OCI-LY1 (cell line): ENCODE measurements around the gene WLS.

ENCODE experiments used
- H2AFZ ChIP-seq: fragments of 200-600 bp; sonication (generic), shearing (Covaris generic); 2 replicates; pipeline ENCODE4 v1.6.0; 2014; ENCODE audit warnings: antibody characterized with exemption, mild to moderate bottlenecking, low read length
- H3F3A ChIP-seq: fragments of 200-600 bp; sonication (generic), shearing (Covaris generic); 2 replicates; pipeline ENCODE4 v1.6.0; 2014; ENCODE audit warnings: mild to moderate bottlenecking, antibody characterized with exemption, low read length, moderate library complexity; ENCODE audit not compliant: insufficient read depth
- H3K27ac ChIP-seq: fragments of 200-600 bp; sonication (generic); 2 replicates; pipeline ENCODE4 v1.5.1; 2014; ENCODE audit warnings: low read length, mixed run types, mild to moderate bottlenecking, low read depth; ENCODE audit not compliant: poor library complexity, severe bottlenecking
- H3K27me3 ChIP-seq: fragments of 200-600 bp; sonication (generic); 2 replicates; pipeline ENCODE4 v1.6.0; 2014; ENCODE audit warnings: antibody characterized with exemption, mild to moderate bottlenecking, low read length, moderate library complexity; ENCODE audit not compliant: insufficient read depth
- H3K36me3 ChIP-seq: fragments of 200-600 bp; sonication (generic); 2 replicates; pipeline ENCODE4 v1.6.1; 2014; ENCODE audit warnings: mild to moderate bottlenecking, antibody characterized with exemption, low read length, moderate library complexity, mixed read lengths; ENCODE audit not compliant: insufficient read depth
- H3K4me1 ChIP-seq: fragments of 200-600 bp; sonication (generic); 2 replicates; pipeline ENCODE4 v1.5.1; 2014; ENCODE audit warnings: mild to moderate bottlenecking, low read length, moderate library complexity; ENCODE audit not compliant: insufficient read depth, severe bottlenecking
- H3K4me2 ChIP-seq: fragments of 200-600 bp; sonication (generic), shearing (Covaris generic); 2 replicates; pipeline ENCODE4 v1.6.1; 2014; ENCODE audit warnings: low read length
- H3K4me3 ChIP-seq: fragments of 200-600 bp; sonication (generic); 2 replicates; pipeline ENCODE4 v1.5.1; 2014; ENCODE audit warnings: low read length, low read depth, mild to moderate bottlenecking, mixed read lengths; ENCODE audit not compliant: poor library complexity, severe bottlenecking
- H3K79me2 ChIP-seq: fragments of 200-600 bp; shearing (Covaris generic); 2 replicates; pipeline ENCODE4 v1.6.1; 2016; ENCODE audit warnings: mixed run types, low read length, mixed read lengths; ENCODE audit not compliant: insufficient read depth
- H3K9ac ChIP-seq: fragments of 200-600 bp; sonication (generic), shearing (Covaris generic); 2 replicates; pipeline ENCODE4 v1.6.1; 2014; ENCODE audit warnings: mild to moderate bottlenecking, low read length, mixed read lengths
- H3K9me2 ChIP-seq: fragments of 200-600 bp; sonication (generic), shearing (Covaris generic); 2 replicates; pipeline ENCODE4 v1.6.1; 2014; ENCODE audit warnings: low read depth, mild to moderate bottlenecking, low read length, mixed read lengths
- H3K9me3 ChIP-seq: fragments of 200-600 bp; shearing (Covaris generic); 2 replicates; pipeline ENCODE4 v1.6.1; 2014; ENCODE audit warnings: low read length, mixed read lengths
- H4K20me1 ChIP-seq: fragments of 200-600 bp; sonication (generic), shearing (Covaris generic); 2 replicates; pipeline ENCODE4 v1.6.0; 2016; ENCODE audit warnings: mild to moderate bottlenecking, low read length; ENCODE audit not compliant: insufficient read depth
- EZH2 ChIP-seq: fragments of 200-600 bp; sonication (generic), shearing (Covaris generic); IDR thresholded peaks from 2 replicates; pipeline ENCODE4 v1.8.0; 2017; ENCODE audit warnings: borderline replicate concordance, mixed run types, mild to moderate bottlenecking, antibody characterized with exemption, low read length, moderate library complexity, mixed read lengths
- TF ChIP-seq, protein P1 (sequence below): fragments of 200-600 bp; sonication (generic), shearing (Covaris generic); IDR thresholded peaks from 2 replicates; pipeline ENCODE4 v1.5.1; 2017; ENCODE audit warnings: mild to moderate bottlenecking, antibody characterized with exemption, low read length, moderate library complexity, mixed read lengths

WLS gene

DNA sequence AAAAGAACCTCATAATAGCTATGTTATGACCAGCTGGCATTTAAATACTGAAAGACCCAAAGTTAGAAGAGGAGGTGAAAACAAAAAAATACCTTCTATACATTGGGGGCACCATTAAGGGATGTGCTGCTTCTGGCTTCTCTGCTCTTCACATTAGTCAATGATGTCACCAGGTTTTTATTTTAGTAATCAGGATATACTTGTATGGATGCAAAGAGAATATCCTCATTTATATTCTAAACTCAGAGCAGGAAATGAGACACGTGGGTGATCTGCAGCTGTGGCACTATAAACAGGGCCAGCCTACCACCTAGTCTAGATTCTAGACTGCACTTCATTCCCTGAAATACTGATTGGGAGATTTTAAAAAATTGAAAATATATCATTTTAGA, 51.2 kb downstream of the WLS start:
- Histone ChIP-seq H3K4me3 (no peak overlapping the region), H3F3A (no peaks in the 10 kb centered on the region), H3K79me2 (no peaks in the 10 kb centered on the region), H3K27ac (no peak overlapping the region), H3K27me3 (no peaks in the 10 kb centered on the region), H3K9me2 (no peaks in the 10 kb centered on the region), H3K36me3 (no peaks in the 10 kb centered on the region), H3K4me1 (no peaks in the 10 kb centered on the region), H2AFZ (no peak overlapping the region), H4K20me1 (no peaks in the 10 kb centered on the region), H3K9me3 (no peaks in the 10 kb centered on the region), H3K9ac (no peak overlapping the region), H3K4me2 (no peak overlapping the region)
- no peak for TF ChIP-seq EZH2
- TF ChIP-seq, protein P1, sequence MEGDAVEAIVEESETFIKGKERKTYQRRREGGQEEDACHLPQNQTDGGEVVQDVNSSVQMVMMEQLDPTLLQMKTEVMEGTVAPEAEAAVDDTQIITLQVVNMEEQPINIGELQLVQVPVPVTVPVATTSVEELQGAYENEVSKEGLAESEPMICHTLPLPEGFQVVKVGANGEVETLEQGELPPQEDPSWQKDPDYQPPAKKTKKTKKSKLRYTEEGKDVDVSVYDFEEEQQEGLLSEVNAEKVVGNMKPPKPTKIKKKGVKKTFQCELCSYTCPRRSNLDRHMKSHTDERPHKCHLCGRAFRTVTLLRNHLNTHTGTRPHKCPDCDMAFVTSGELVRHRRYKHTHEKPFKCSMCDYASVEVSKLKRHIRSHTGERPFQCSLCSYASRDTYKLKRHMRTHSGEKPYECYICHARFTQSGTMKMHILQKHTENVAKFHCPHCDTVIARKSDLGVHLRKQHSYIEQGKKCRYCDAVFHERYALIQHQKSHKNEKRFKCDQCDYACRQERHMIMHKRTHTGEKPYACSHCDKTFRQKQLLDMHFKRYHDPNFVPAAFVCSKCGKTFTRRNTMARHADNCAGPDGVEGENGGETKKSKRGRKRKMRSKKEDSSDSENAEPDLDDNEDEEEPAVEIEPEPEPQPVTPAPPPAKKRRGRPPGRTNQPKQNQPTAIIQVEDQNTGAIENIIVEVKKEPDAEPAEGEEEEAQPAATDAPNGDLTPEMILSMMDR: no peak

DNA sequence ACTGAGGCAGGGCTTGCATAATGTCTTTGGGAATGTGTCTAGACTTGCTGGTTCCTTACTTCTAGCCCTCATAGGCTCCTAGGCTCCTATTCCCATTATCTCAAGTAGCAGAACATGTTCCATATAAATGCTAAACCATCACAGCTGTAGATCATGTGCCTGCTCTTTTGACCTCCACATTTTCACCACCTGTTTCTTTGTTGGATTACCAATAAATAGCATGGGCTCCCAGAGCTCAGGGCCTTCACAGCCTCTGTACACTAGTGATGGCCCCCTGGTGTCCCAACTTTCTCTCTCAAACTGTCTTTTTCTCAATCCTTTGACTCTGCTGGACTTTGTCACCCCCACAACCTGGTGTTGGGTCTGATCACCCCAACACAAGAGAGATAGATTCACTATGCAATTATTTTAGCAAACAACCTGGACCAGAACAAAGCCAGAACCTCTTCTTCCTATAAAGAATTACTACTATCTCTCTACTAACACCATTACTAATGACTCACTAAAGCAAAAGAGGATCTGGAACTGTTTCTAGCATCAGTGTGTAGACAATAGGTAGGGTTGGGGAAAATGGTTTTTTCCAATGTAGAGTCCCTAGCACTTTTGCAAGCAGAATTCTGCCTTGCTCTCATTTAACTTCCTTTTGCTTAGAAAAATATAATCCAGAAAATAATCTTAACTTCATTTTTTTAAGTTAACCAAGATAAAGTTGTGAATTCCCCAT, 51.7 kb downstream of the WLS start:
- Histone ChIP-seq H3F3A (no peaks in the 10 kb centered on the region), H3K9ac (no peak overlapping the region), H3K4me1 (no peaks in the 10 kb centered on the region), H3K79me2 (no peaks in the 10 kb centered on the region), H2AFZ (no peak overlapping the region), H4K20me1 (no peaks in the 10 kb centered on the region), H3K27me3 (no peaks in the 10 kb centered on the region), H3K4me3 (no peak overlapping the region), H3K9me3 (no peaks in the 10 kb centered on the region), H3K27ac (no peak overlapping the region), H3K36me3 (no peaks in the 10 kb centered on the region), H3K4me2 (no peak overlapping the region), H3K9me2 (no peaks in the 10 kb centered on the region)
- TF ChIP-seq, protein P1: no peak

DNA sequence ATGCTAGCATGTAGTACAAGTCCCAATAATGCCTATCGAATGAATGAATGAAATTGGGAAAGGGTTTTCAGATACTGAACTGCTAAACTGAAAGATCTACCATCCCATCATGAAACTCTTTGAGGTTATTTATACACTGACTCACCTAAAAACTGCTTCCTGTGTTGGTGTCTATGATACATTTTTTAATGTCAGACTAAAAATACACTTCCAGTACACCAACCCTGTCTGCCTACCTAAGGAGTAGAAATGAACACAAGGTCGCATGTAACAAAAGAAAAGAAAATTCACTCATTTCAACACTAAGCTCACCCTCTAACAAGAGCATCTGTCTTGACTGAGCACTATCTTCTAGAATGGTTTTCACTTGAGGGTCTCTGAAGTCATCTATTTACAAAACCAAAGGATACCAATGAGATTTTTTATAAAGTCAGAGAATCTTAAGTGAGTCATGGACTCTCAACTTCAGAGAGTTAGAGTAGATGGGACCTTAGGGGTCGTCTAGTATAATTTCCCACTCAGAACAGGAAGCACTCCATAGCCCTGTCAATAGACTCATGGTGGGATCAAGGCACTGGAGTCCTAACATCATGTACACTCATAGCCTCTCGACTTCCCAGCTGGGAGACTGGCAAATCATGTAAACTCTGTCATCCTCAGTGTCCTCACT, 53.4 kb downstream of the WLS start:
- Histone ChIP-seq H3K4me1 (no peaks in the 10 kb centered on the region), H3K27me3 (no peaks in the 10 kb centered on the region), H3F3A (no peaks in the 10 kb centered on the region), H2AFZ (no peak overlapping the region), H3K9me2 (no peaks in the 10 kb centered on the region), H3K9ac (no peak overlapping the region), H4K20me1 (no peaks in the 10 kb centered on the region), H3K79me2 (no peaks in the 10 kb centered on the region), H3K9me3 (no peaks in the 10 kb centered on the region), H3K4me3 (no peak overlapping the region), H3K36me3 (no peaks in the 10 kb centered on the region), H3K27ac (no peak overlapping the region), H3K4me2 (no peak overlapping the region)
- no peak for TF ChIP-seq EZH2
- TF ChIP-seq, protein P1: no peak
